AG09319 (cell line): Measurements from ENCODE around the gene DNAJC3.
A peak's percentile ranks its signal among the peaks of the same experiment; 100 is the strongest.
"Not testable (repeated sequence)": the region's sequence is repeated elsewhere in the genome, so short reads cannot be mapped to it uniquely, and the experiment has no call there.

Experiments
- DNase-seq: peaks from one replicate; pipeline ENCODE4 v3.0.0-alpha.2; 2010; ENCODE audit warnings: low read depth; ENCODE audit errors: extremely low read depth
- CTCF ChIP-seq: IDR thresholded peaks from 2 replicates; pipeline ENCODE4 v1.5.1; 2011; ENCODE audit warnings: low read depth, mild to moderate bottlenecking, inconsistent platforms, low read length, moderate library complexity

Gene DNAJC3

GRCh38 chr13:95784161-95784899, 107.4 kb downstream of the DNAJC3 start:
- peak; percentile 23 for DNase-seq

DNA sequence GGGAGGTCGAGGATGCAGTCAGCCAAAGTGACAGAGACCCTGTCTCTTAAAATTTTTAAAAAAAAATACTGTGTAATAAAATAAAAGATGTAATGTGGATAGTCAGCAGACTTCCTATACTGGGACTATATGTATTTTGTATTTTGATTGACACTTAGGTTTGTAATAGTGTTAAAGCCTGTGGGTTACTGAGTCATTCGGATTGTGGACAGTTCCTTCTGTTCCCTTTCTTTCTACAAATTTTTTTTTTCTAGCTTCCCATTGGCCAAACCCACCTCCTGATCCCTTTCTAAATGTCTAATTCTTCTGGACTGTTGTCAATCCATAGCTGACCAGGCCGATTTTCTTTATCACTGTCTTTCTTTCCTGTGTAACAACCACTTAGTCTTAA, 108.0 kb downstream of the DNAJC3 start:
- DNase-seq, result no peak
- no peak for TF ChIP-seq CTCF

More at GRCh38 chr13:95784161-95784899, 107.4 kb downstream of the DNAJC3 start:
- no peak for TF ChIP-seq CTCF

GRCh38 chr13:95787356-95788099, 110.6 kb downstream of the DNAJC3 start:
- DNase-seq, result no peak
- no peak for TF ChIP-seq CTCF

- TF ChIP-seq CTCF, result no peak
- DNase-seq, result no peak
Observed at GRCh38 chr13:95788100-95788463, 111.1 kb downstream of the DNAJC3 start.

DNA sequence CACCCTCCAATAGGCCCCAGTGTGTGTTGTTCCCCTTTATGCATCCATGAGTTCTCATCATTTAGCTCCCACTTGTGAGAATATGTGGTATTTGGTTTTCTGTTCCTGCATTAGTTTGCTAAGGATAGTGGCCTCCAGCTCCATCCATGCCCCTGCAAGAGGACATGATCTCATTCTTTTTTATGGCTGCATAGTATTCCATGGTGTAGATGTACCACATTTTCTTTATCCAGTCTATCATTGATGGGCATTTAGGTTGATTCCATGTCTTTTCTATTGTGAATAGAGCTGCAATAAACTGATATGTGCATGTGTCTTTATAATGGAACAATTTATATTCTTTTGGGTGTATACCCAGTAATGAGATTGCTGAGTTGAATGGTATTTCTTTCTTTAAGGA, 112.4 kb downstream of the DNAJC3 start:
- DNase-seq, result not testable (repeated sequence)

DNA sequence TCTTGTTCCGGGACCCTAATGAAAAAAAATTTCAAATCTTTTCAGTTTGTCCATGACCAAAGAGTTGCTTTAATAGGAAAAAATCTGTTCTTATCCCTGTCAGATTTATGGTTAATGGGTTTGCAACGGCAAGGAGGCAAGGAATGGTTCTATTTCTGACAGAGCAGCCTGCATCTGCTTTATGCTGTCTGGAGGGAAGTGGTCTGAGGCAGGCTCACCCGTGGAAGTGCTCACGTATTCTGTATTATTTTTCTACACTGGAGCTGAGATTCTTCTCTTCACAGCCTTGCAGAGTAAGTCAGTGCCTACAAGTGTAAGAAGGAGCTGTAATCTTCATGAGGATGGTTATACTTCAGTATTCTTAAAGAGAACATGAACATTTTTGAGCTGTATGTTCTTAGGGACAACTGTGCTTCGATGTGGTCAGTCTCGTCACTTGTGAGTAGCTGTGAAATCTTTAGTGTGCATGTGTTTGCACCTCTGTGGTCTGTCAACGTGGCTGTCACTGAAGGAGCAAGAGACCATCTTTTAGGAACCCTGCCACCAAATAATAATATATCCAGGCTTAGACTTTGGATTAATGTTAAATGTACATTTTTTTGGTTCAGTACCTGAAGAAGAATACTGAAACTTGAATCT, 114.3 kb downstream of the DNAJC3 start:
- no peak for TF ChIP-seq CTCF
- DNase-seq, result no peak

DNA sequence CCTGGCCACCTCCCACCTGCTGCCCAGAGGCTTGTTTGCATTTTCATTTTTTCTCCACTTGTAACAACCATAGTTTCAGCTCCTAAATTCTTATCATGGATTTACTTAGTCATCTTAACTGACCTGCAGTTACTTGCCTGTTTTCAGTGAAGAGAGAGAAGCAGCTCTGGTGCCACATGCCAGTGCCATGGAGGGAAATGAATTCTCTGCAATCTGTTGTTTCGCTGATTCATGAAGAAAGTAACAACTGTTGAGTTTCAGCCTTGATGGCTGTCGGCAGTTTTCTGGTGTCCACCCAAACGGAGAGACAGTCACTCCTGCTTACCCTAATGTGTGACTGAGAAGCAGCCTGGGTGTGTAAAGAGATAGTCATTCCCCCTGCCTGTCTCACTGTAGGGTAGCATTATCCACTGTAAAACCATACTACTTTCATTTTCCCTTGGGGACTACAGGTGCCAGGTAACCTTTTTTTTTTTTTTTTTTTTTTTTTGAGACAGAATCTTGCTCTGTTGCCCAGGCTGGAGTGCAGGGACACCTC, 116.1 kb downstream of the DNAJC3 start:
- no peak for DNase-seq
- no peak for TF ChIP-seq CTCF
